Right atrium auricular region (tissue), 2 donors: ENCODE data around the gene TTC7B. TPM values are rescaled to one million over a fixed set of nuclear protein-coding genes. Genes with fewer than 3 reads are reported as not detected.
A peak's percentile ranks its signal among the peaks of the same experiment; 100 is the strongest.

ENCODE experiments used
- DNase-seq: peaks from one replicate; pipeline ENCODE4 v3.0.0-alpha.2; 2019; ENCODE audit warnings: low spot score
- H3K27ac ChIP-seq, 2 donors: fragments of 200-600 bp; sonication (generic); 1 replicate in 1 of 2; 2 replicates in 1 of 2; pipeline ENCODE4 v1.5.1; 2016 to 2019
- H3K27me3 ChIP-seq, 2 donors: fragments of 200-600 bp; sonication (generic); one replicate each; pipeline versions ENCODE4 v1.5.1 to v1.6.0; 2017 to 2019
- H3K36me3 ChIP-seq: fragments of 200-600 bp; sonication (generic); one replicate; pipeline ENCODE4 v1.5.1; 2016
- H3K4me1 ChIP-seq, 2 donors: fragments of 200-600 bp; sonication (generic); one replicate each; pipeline versions ENCODE4 v1.5.1 to v1.6.0; 2017 to 2019
- H3K4me3 ChIP-seq, 2 donors: fragments of 200-600 bp; sonication (generic); 1 replicate in 1 of 2; 2 replicates in 1 of 2; pipeline ENCODE4 v1.5.1; 2017 to 2019; ENCODE audit warnings: mild to moderate bottlenecking in 1 of 2, moderate library complexity in 1 of 2
- H3K9me3 ChIP-seq, 2 donors: fragments of 200-600 bp; sonication (generic); one replicate each; pipeline ENCODE4 v1.5.1; 2019
- total RNA-seq, 2 donors: library from RNA; depleted of rRNA; stranded (reverse); fragments of >200 nt; gene quantifications; one replicate each; pipeline ENCODE4 v1.1.0, GENCODE V29; 2016
- TF ChIP-seq, protein P1 (sequence below), 2 donors: fragments of 200-600 bp; sonication (generic); IDR thresholded peaks; one replicate each; pipeline ENCODE4 v1.5.1; 2019; ENCODE audit warnings: antibody characterized with exemption in 2 of 2

Gene TTC7B
- total RNA-seq, 2 donors from 2014 or later, result 45.5 to 57.3 TPM

DNA sequence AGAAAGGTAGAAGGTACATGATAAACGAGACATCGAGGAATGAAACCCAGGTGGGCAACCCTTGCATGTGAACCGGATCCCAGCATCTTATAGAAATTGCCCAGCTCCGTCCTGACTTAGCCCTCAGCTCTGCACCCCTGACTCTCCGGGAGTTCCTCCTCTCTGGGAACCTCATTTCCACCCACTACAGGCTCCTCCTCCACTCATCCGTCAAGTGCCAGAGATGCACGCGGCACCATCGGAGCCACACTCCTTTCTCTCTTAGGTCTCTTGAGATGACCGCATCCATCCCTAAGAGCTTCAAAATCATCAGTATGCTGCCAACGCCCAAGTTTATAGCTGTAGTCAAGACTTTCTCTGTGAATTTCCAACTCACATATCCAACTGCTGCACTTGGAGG is 84.7 kb downstream of the TTC7B start:
- H3K27ac ChIP-seq, result no peak overlapping the region
- TF ChIP-seq, protein P1, sequence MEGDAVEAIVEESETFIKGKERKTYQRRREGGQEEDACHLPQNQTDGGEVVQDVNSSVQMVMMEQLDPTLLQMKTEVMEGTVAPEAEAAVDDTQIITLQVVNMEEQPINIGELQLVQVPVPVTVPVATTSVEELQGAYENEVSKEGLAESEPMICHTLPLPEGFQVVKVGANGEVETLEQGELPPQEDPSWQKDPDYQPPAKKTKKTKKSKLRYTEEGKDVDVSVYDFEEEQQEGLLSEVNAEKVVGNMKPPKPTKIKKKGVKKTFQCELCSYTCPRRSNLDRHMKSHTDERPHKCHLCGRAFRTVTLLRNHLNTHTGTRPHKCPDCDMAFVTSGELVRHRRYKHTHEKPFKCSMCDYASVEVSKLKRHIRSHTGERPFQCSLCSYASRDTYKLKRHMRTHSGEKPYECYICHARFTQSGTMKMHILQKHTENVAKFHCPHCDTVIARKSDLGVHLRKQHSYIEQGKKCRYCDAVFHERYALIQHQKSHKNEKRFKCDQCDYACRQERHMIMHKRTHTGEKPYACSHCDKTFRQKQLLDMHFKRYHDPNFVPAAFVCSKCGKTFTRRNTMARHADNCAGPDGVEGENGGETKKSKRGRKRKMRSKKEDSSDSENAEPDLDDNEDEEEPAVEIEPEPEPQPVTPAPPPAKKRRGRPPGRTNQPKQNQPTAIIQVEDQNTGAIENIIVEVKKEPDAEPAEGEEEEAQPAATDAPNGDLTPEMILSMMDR (IDR thresholded peaks at IDR 0.05), result no peak
- H3K36me3 ChIP-seq, result no peaks in the 10 kb centered on the region
- no peak for DNase-seq
- H3K4me3 ChIP-seq, result no peak overlapping the region
- no peaks in the 10 kb centered on the region for H3K27me3 ChIP-seq
- no peaks in the 10 kb centered on the region for H3K9me3 ChIP-seq
- peaks cover 0 to 15% of the 10 kb centered on the region in 2 donors for H3K4me1 ChIP-seq

DNA sequence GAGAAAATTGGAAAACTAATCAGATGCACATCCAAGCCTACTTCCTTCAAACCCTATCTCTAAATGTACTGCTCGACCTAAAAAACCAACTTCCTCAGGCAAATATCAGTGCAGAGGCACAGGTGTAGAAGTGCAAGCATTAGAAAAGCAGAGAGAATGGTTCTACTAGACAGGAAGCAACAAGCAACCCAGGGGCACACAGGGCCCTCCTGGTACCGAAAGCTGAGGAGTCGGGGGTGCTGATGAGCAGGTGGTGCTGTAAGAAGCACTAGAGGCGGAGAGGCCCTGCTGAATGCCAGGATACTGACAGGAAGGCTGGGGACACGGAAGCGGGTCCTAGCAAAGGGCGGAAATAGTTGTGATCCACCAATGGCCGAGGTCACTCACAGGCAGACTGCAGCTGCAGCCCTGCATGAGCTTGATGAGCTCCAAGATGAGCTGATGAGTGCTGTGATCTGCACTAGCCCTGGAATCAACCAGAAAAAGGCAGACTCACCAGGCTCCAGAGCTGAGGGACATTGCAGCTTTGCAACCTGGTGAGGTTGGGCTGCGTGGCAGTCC is 85.9 kb downstream of the TTC7B start:
- Histone ChIP-seq H3K27me3 (no peaks in the 10 kb centered on the region), H3K27ac (no peak overlapping the region), H3K4me3 (no peak overlapping the region), H3K9me3 (no peaks in the 10 kb centered on the region), H3K36me3 (no peaks in the 10 kb centered on the region), H3K4me1 (peaks cover 0 to 17% of the 10 kb centered on the region in 2 donors)
- DNase-seq, result no peak
- TF ChIP-seq, protein P1 (IDR thresholded peaks at IDR 0.05), result no peak

DNA sequence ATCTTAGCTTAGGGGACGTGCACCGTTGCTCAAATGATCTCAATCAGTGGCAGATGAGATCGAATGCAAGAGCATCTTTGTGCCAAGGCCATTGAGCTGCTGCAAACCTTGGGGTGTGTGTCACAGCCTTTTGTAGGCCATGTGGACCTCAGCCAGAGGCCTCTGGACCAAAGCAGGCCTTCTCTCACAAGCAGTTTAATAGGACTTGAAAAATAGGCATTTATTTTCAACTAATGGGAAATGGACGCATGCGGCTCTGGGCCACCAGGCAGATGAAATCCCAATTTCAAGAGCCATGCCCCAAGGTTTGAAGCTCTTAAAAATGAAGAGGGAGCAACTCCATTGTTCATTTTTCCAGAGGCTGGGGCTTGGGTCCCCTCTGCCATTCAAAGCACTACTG is 87.3 kb downstream of the TTC7B start:
- Histone ChIP-seq H3K27ac (no peak overlapping the region), H3K27me3 (no peaks in the 10 kb centered on the region)
- TF ChIP-seq, protein P1 (IDR thresholded peaks at IDR 0.05), result no peak

DNA sequence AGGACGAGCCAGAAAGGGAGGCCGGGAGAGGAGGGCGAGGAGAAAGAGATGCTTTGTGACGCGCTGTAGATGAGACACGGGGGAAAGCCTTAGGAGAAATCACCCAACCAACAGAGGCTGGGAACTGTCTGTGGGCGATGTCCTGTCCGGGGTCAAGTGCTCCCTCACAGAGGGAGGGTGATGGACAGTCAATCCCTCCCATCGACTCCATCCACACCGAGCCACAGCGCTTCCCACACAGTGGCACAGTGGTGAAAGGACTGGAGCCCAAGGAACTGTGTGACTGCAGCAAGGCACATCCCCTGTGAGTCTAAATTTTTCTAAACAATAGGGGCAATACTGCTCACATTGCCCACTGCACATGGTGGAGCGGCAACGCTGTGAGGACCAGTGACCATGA is 89.1 kb downstream of the TTC7B start:
- Histone ChIP-seq H3K9me3 (no peaks in the 10 kb centered on the region), H3K36me3 (no peaks in the 10 kb centered on the region), H3K27me3 (no peaks in the 10 kb centered on the region), H3K27ac (no peak overlapping the region), H3K4me3 (no peak overlapping the region), H3K4me1 (peaks cover 0 to 10% of the 10 kb centered on the region in 2 donors)
- DNase-seq, result no peak
- TF ChIP-seq, protein P1 (IDR thresholded peaks at IDR 0.05), result no peak

More for the DNA sequence above, 87.3 kb downstream of the TTC7B start:
- no peak for DNase-seq
- H3K36me3 ChIP-seq, result no peaks in the 10 kb centered on the region
- peaks cover 0 to 17% of the 10 kb centered on the region in 2 donors for H3K4me1 ChIP-seq
- H3K4me3 ChIP-seq, result no peak overlapping the region
- H3K9me3 ChIP-seq, result no peaks in the 10 kb centered on the region

GRCh38 chr14:90726656-90727055 is 89.6 kb downstream of the TTC7B start:
- Histone ChIP-seq H3K27ac (no peak overlapping the region), H3K4me3 (no peak overlapping the region), H3K9me3 (no peaks in the 10 kb centered on the region), H3K27me3 (no peaks in the 10 kb centered on the region), H3K4me1 (peaks cover 0 to 10% of the 10 kb centered on the region in 2 donors), H3K36me3 (no peaks in the 10 kb centered on the region)
- no peak for DNase-seq
- TF ChIP-seq, protein P1 (IDR thresholded peaks at IDR 0.05), result peak in 1 of 2 donors; percentile 27

GRCh38 chr14:90724866-90725265 is 91.4 kb downstream of the TTC7B start:
- DNase-seq, result no peak
- Histone ChIP-seq H3K27ac (no peak overlapping the region), H3K4me3 (no peak overlapping the region), H3K36me3 (no peaks in the 10 kb centered on the region), H3K27me3 (no peaks in the 10 kb centered on the region), H3K9me3 (no peaks in the 10 kb centered on the region), H3K4me1 (peaks cover 0 to 21% of the 10 kb centered on the region in 2 donors)
- TF ChIP-seq, protein P1 (IDR thresholded peaks at IDR 0.05), result no peak
